Keratinocyte (primary cell): ENCODE data around the gene ZMYND8. TPM values are rescaled to one million over a fixed set of nuclear protein-coding genes. Genes with fewer than 3 reads are reported as not detected.

Experiments
- DNase-seq: peaks from one replicate; pipeline ENCODE4 v3.0.0-alpha.2; 2011; ENCODE audit warnings: low read depth, missing footprints, low spot score
- FAIRE-seq: peaks from 2 replicates; lab custom pipeline; 2011; peaks lifted over from hg19 to GRCh38; lab: Jason Lieb, UNC
- H2AFZ ChIP-seq: 2 replicates; pipeline ENCODE4 v1.6.0; 2012; ENCODE audit warnings: low read length, control low read depth, inconsistent platforms; ENCODE audit not compliant: control insufficient read depth
- H3K27ac ChIP-seq: 2 replicates; pipeline ENCODE4 v1.5.1; 2011; ENCODE audit warnings: low read length; ENCODE audit not compliant: control insufficient read depth, insufficient read depth
- H3K27me3 ChIP-seq: 3 replicates; pipeline ENCODE4 v1.6.0; 2011; ENCODE audit warnings: low read length; ENCODE audit not compliant: control insufficient read depth, insufficient read depth; ENCODE audit errors: extremely low read depth
- H3K36me3 ChIP-seq, 2 experiments: 2 replicates in 1 of 2; 3 replicates in 1 of 2; pipeline ENCODE4 v1.5.1; 2011; ENCODE audit warnings: low read length in 2 of 2, mild to moderate bottlenecking in 1 of 2; ENCODE audit not compliant: control insufficient read depth in 2 of 2, insufficient read depth in 2 of 2; ENCODE audit errors: extremely low read depth in 1 of 2
- H3K4me1 ChIP-seq: 3 replicates; pipeline ENCODE4 v1.5.1; 2011; ENCODE audit warnings: low read length; ENCODE audit not compliant: control insufficient read depth, insufficient read depth; ENCODE audit errors: extremely low read depth
- H3K4me2 ChIP-seq: 3 replicates; pipeline ENCODE4 v1.6.0; 2011; ENCODE audit warnings: low read depth, low read length; ENCODE audit not compliant: control insufficient read depth, insufficient read depth; ENCODE audit errors: extremely low read depth
- H3K4me3 ChIP-seq, 3 experiments: fragments of 200-600 bp in 1 of 3; sonication (generic) in 1 of 3; 2 replicates in 2 of 3; 3 replicates in 1 of 3; pipeline ENCODE4 v1.5.1; 2011 to 2016; ENCODE audit warnings: low read length in 3 of 3, mild to moderate bottlenecking in 3 of 3, control low read depth in 2 of 3, inconsistent platforms in 1 of 3, low read depth in 1 of 3, mixed read lengths in 1 of 3, mixed run types in 1 of 3, moderate library complexity in 1 of 3; ENCODE audit not compliant: control insufficient read depth in 2 of 3, insufficient read depth in 2 of 3; ENCODE audit errors: extremely low read depth in 1 of 3
- H3K79me2 ChIP-seq: 2 replicates; pipeline ENCODE4 v1.6.0; 2012; ENCODE audit warnings: low read length; ENCODE audit not compliant: control insufficient read depth, insufficient read depth
- H3K9ac ChIP-seq: 3 replicates; pipeline ENCODE4 v1.6.0; 2011; ENCODE audit warnings: low read length; ENCODE audit not compliant: control insufficient read depth, insufficient read depth; ENCODE audit errors: extremely low read depth
- H3K9me1 ChIP-seq: 3 replicates; pipeline ENCODE4 v1.6.0; 2011; ENCODE audit warnings: low read length; ENCODE audit not compliant: control insufficient read depth, insufficient read depth; ENCODE audit errors: extremely low read depth
- H3K9me3 ChIP-seq: 2 replicates; pipeline ENCODE4 v1.5.1; 2012; ENCODE audit warnings: low read depth, low read length; ENCODE audit not compliant: control insufficient read depth
- H4K20me1 ChIP-seq: 3 replicates; pipeline ENCODE4 v1.6.0; 2011; ENCODE audit warnings: low read length; ENCODE audit not compliant: control insufficient read depth, insufficient read depth; ENCODE audit errors: extremely low read depth
- EZH2 ChIP-seq: IDR thresholded peaks from one replicate; pipeline ENCODE4 v1.6.1; 2012; ENCODE audit warnings: inconsistent platforms, mild to moderate bottlenecking, low read length, moderate library complexity
- dilution Hi-C: fragments of 300-500 bp; cut with MboI; formaldehyde crosslinking; loops from one replicate; pipeline ENCODE4 v1.7.0; 2020; ENCODE audit warnings: low sequenced_read_pairs; ENCODE audit not compliant: extremely low pct_ligation_motif_present
- polyA plus RNA-seq, 5 experiments: library from polyadenylated mRNA; depleted of rRNA in 3 of 5; stranded (reverse) in 3 of 5; stranded (forward) in 1 of 5; unstranded in 1 of 5; fragments of >200 nt; gene quantifications; 1 replicate in 1 of 5; 2 replicates in 3 of 5; 3 replicates in 1 of 5; pipeline versions ENCODE4 v1.2.1 to v1.2.3, GENCODE V29; 2011 to 2012; ENCODE audit warnings: missing spikeins in 2 of 5, low read depth in 1 of 5, low replicate concordance in 1 of 5
- TF ChIP-seq, protein P1 (sequence below), 3 experiments: IDR thresholded peaks in 1 of 3; conservative IDR thresholded peaks in 1 of 3; optimal IDR thresholded peaks in 1 of 3; 2 replicates in 2 of 3; 3 replicates in 1 of 3; pipeline versions ENCODE3 to v1.5.1; 2011; ENCODE audit warnings: low read length in 3 of 3, mild to moderate bottlenecking in 3 of 3, moderate library complexity in 2 of 3, control low read depth in 1 of 3, inconsistent platforms in 1 of 3; ENCODE audit not compliant: insufficient read depth in 2 of 3; ENCODE audit errors: extremely low read depth in 1 of 3

Gene ZMYND8
- polyA plus RNA-seq, 1 donor (not counting 4 experiments of a cell fraction or from before 2014, with no cell fraction given): 39.8 TPM

GRCh38 chr20:47370850-47371782 lies 14.6 kb upstream of the ZMYND8 start:
- no peaks in the 10 kb centered on the region for H3K9me1 ChIP-seq
- H3K4me2 ChIP-seq: no peak overlapping the region
- no peak for FAIRE-seq
- H4K20me1 ChIP-seq: no peaks in the 10 kb centered on the region
- TF ChIP-seq, protein P1, sequence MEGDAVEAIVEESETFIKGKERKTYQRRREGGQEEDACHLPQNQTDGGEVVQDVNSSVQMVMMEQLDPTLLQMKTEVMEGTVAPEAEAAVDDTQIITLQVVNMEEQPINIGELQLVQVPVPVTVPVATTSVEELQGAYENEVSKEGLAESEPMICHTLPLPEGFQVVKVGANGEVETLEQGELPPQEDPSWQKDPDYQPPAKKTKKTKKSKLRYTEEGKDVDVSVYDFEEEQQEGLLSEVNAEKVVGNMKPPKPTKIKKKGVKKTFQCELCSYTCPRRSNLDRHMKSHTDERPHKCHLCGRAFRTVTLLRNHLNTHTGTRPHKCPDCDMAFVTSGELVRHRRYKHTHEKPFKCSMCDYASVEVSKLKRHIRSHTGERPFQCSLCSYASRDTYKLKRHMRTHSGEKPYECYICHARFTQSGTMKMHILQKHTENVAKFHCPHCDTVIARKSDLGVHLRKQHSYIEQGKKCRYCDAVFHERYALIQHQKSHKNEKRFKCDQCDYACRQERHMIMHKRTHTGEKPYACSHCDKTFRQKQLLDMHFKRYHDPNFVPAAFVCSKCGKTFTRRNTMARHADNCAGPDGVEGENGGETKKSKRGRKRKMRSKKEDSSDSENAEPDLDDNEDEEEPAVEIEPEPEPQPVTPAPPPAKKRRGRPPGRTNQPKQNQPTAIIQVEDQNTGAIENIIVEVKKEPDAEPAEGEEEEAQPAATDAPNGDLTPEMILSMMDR (optimal IDR thresholded peaks at IDR 0.05 in 1 of 3, IDR thresholded peaks at IDR 0.05 in 1 of 3, conservative IDR thresholded peaks at IDR 0.05 in 1 of 3; ENCODE audit: extremely low read depth in 1 of 3, insufficient read depth in 2 of 3, low read length in 3 of 3): no peak
- TF ChIP-seq EZH2: no peak
- H3K9ac ChIP-seq: no peak overlapping the region
- peaks cover 9% of the 10 kb centered on the region for H3K4me1 ChIP-seq
- no peak overlapping the region for H2AFZ ChIP-seq
- no peaks in the 10 kb centered on the region for H3K27me3 ChIP-seq
- no peak for DNase-seq
- H3K9me3 ChIP-seq: no peaks in the 10 kb centered on the region
- no peak overlapping the region for H3K4me3 ChIP-seq
- no peak overlapping the region for H3K27ac ChIP-seq
- H3K79me2 ChIP-seq: no peaks in the 10 kb centered on the region
- dilution Hi-C loops: no loop called here
- H3K36me3 ChIP-seq: no peaks in the 10 kb centered on the region

DNA sequence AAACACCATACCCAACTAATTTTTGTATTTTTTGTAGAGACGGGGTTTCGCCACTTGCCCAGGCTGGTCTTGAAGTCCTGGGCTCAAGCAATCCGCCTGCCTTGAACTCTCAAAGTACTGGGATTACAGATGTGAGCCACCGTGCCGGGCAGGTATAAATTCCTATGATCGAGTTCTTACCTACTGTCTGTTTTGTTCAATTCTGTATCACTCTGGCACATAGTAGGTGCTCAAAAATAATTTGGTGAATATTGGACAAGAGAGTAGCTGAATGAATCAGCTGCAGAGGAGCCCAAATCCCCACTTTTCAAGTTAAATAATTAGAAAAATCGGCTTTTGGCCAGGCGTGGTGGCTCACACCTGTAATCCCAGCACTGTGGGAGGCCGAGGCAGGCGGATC lies 13.7 kb upstream of the ZMYND8 start:
- Histone ChIP-seq H3K27me3 (no peaks in the 10 kb centered on the region), H3K4me3 (no peak overlapping the region), H3K27ac (no peak overlapping the region), H3K4me2 (no peak overlapping the region), H3K36me3 (no peaks in the 10 kb centered on the region), H3K4me1 (peaks cover 9% of the 10 kb centered on the region), H4K20me1 (no peaks in the 10 kb centered on the region), H3K9me3 (no peaks in the 10 kb centered on the region), H3K9me1 (no peaks in the 10 kb centered on the region), H3K79me2 (no peaks in the 10 kb centered on the region), H2AFZ (no peak overlapping the region), H3K9ac (no peak overlapping the region)
- dilution Hi-C loops: no loop called here
- DNase-seq (no peak), FAIRE-seq (no peak)
- TF ChIP-seq, protein P1 (optimal IDR thresholded peaks at IDR 0.05 in 1 of 3, IDR thresholded peaks at IDR 0.05 in 1 of 3, conservative IDR thresholded peaks at IDR 0.05 in 1 of 3; ENCODE audit: extremely low read depth in 1 of 3, insufficient read depth in 2 of 3, low read length in 3 of 3): no peak
